ENCODE measurements around the gene INPP5A. TPM values are rescaled to one million over a fixed set of nuclear protein-coding genes. Genes with fewer than 3 reads are reported as not detected.

The INPP5A gene
- total and polyA plus RNA-seq, 2 of the 13 experiments (the other 11 are each of a cell fraction or from before 2014, with no cell fraction given): 17.5 to 37.9 TPM

DNA sequence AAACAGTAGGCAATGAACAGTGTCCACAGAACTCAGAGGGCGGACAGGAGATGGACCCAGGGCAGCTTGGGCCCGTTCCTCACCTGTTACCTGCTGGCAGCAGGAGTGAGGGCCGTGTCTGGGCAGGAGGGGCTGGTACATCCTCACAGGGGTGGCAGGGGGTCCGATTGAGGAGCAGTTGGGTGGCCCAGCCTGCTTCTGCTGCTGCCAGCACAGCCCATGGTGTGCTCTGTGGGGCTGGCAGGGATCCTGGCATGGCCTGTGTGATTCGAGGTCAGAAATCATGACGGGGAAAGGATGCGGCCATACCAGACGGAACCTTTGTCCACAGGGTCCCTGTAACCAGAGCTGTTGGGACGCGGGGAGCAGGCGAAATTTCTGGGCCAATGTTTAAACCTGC, 49.6 kb downstream of the INPP5A start:
- ATAC-seq (no peak), DNase-seq (ENCODE audit: low spot score) (no peak), FAIRE-seq (no peak)
- H4K20me1 ChIP-seq (ENCODE audit: insufficient read depth, low read length): no peaks in the 10 kb centered on the region
- ChIA-PET POLR2A (no interaction called here), CTCF (ENCODE audit: low intra/inter-chr PET ratio, low total read pairs) (no interaction called here)
- H3K79me2 ChIP-seq (ENCODE audit: insufficient read depth, low read length): peaks cover 26% of the 10 kb centered on the region
- intact Hi-C loops (cut with micrococcal nuclease; ENCODE audit: unreplicated experiment): no loop called here
- H3K27me3 ChIP-seq (ENCODE audit: control insufficient read depth in 1 of 2, insufficient read depth in 2 of 2, low read length in 2 of 2): no peaks in the 10 kb centered on the region; a peak in 1 of 5 replicates
- no peak overlapping the region for H2AFZ ChIP-seq (ENCODE audit: low read length)
- H3K9me3 ChIP-seq (ENCODE audit: low read length): no peaks in the 10 kb centered on the region
- no TSS peak for BruUV-seq (replicated peaks)
- no peak overlapping the region for H3K9ac ChIP-seq (ENCODE audit: insufficient read depth, low read depth, low read length)
- WGBS (ENCODE audit: low lambda C conversion rate): 94% methylated on average over 11 of the region's 11 CpGs
- H3K27ac ChIP-seq (ENCODE audit: extremely low read length, insufficient read depth, low read length): no peak overlapping the region
- H3K4me1 ChIP-seq (ENCODE audit: insufficient read depth, low read length): peaks cover 34% of the 10 kb centered on the region
- H3K4me2 ChIP-seq (ENCODE audit: low read depth, low read length): no peak overlapping the region
- H3K4me3 ChIP-seq (replicated peaks in 1 of 3; ENCODE audit: insufficient read depth in 1 of 3, low read depth in 2 of 3, low read length in 3 of 3): no peak overlapping the region
- TF ChIP-seq ZFYVE20 (CRISPR knock-in tag; IDR thresholded peaks at IDR 0.05; ENCODE audit: borderline replicate concordance, low read depth): no peak
- TF ChIP-seq HMGXB3 (CRISPR knock-in tag; IDR thresholded peaks at IDR 0.05; ENCODE audit: borderline replicate concordance): no peak
- no peak for TF ChIP-seq TFDP1 (CRISPR knock-in tag; IDR thresholded peaks at IDR 0.05; ENCODE audit: borderline replicate concordance)
- TF ChIP-seq RXRB (CRISPR knock-in tag; IDR thresholded peaks at IDR 0.05; ENCODE audit: borderline replicate concordance): no peak
- TF ChIP-seq DPF2 (CRISPR knock-in tag; IDR thresholded peaks at IDR 0.05; ENCODE audit: borderline replicate concordance, low read depth): no peak
- no peaks in the 10 kb centered on the region for H3K36me3 ChIP-seq (replicated peaks in 1 of 2; ENCODE audit: control insufficient read depth in 1 of 2, insufficient read depth in 2 of 2, low read length in 2 of 2)
- in situ Hi-C loops (cut with HindIII; ENCODE audit: extremely low pct_ligation_motif_present, low pct_unique_long_range_greater_than_20kb): no loop called here

Measured in HepG2 (cell line).